ENCODE data around the gene FAM228A.
A peak's percentile ranks its signal among the peaks of the same experiment; 100 is the strongest.
"Not testable (repeated sequence)": the region's sequence is repeated elsewhere in the genome, so short reads cannot be mapped to it uniquely, and the experiment has no call there.

Gene FAM228A

DNA sequence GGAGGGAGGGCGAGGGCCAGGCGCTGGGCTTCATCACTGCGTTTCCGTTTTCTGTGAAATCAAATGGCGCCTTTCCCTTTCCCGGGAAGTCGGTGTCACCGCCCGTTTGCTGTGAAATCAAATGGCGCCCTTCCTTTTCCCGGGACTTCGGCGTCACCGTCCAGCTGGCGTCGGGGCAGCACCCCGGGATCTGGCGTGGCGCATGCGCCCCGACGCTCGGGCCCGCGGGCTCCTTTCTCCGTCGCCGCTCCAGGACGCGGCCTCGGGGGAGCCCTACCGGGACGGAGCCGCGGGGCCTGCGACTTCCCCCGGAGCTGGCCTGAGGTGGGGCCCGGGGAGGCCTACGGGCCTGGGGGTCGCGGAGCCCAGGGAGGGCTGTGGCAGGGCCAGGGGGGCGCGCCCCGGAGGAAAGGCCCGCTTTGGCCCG is at the start of gene FAM228A:
TSS of gene FAM228A (plus strand) at position 203 of the 427 bp plus-strand sequence. CDS start 428 bp downstream, outside the sequence.
- intact Hi-C loops (cut with DNase I), result no loop called here
- DNase-seq, result no peak

DNA sequence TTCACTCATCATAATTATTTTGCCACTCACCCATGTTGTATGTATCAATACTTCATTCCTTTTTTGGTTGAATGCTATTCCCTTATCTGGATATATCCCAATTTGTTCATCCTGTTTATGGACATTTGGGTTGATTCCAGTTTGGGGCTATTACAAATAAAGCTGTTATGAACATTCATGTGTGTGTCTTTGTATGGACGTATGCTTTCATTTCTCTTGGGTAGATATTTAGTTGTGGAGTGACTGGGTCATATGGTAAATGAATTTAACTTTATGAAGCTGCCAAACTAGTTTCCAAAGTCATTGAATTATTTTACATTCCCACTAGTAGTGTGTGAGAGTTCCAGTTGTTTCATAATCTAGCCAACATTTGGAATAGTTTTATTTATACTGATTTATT is 48.9 kb upstream of the FAM228A start:
- intact Hi-C loops (cut with DNase I), result loop anchor here (10.0 kb wide), 1 partner anchor 51 kb away; the partner anchor contains the start of gene SF3B6

DNA sequence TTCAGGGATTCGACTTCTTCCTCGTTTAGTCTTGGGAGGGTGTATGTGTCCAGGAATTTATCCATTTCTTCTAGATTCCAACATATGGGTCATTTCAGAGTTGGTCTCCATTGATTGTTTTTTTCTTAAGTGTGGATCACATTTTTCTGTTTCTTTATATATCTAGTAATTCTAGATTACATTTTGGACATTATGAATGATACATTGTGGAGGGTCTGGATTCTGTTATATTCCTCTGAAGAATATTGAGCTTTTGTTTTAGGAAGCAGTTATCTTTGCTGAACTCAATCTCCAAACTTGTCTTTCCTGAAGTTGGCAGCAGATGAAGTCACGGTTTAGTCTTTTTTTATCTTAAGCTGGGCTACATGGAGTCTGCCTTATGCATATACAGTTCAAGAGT is 42.3 kb upstream of the FAM228A start:
- intact Hi-C loops (cut with DNase I), result no loop called here
- DNase-seq, result no peak

More for the DNA sequence above, 48.9 kb upstream of the FAM228A start:
- DNase-seq, result no peak

DNA sequence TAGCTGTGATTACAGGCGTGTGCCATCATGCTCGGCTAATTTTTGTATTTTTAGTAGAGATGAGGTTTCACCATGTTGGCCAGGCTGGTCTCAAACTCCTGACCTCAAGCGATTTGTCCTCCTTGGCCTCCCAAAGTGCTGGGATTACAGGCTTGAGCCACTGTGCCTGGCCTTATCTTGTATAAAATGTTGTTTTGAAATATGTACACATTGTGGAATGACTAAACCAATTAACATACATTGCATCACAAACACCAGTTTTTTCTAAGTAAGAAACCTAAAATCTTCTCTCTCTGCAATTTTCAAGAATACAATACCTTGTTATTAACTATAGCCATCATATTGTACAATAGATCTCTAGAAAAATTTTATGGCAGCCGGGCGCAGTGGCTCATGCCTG is 34.5 kb upstream of the FAM228A start:
- intact Hi-C loops (cut with DNase I); DNase-seq: not testable (repeated sequence)

DNA sequence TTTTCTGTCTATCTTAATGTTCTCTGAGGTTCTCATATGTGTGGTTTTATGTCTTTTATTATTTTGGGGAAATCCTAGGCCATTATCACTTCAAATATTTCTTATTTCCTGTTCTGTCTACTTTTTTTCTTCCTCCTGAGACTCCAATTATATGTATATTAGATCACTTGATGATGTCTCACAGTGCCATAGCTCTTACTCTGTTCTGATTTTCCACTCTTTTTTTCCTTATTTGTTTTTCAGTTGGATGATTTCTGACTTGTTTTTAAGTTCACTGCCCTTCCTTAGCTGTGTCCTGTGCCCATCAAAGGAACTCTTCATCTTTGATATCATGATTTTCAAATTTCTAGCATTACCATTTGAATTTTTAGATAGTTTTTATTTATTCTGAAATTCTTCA is 27.5 kb upstream of the FAM228A start:
- intact Hi-C loops (cut with DNase I), result no loop called here
- no peak for DNase-seq

DNA sequence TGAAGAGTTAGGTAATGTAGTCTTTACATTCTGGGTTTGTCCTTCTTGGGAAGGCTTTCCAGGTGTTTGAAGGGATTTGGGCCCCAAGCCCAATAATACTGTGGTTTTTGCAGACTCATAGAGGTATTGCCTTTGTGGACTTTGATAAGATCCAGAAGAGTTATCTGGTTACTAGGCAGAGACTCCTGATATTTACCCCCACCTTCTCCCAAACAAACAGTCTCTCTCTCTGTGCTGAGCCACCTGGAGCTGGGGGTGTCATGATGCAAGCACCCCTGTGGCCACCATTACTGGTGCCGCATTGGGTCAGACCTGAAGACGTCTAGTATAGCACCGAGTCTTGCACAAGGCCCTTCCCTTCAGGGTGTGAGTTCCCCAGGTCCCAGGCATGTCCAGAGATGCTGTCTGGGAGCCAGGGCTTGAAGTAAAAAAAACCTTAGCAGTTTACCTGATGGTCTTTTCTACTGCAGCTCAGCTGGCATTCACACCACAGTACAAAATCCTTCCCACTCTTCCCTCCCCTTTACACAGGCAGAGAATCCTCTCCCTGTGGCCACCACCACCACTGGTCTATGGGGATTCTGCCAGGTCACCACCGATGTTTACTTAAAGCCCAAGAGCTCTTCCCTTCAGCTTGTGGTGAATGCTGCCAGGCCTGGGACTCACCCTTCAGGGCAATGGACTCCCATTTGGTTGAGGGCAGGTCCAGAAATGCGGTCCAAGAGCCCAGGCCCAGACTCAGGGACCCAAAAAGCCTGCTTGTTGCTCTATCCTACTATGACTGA is 22.2 kb upstream of the FAM228A start:
- DNase-seq, result no peak
- intact Hi-C loops (cut with DNase I), result no loop called here

DNA sequence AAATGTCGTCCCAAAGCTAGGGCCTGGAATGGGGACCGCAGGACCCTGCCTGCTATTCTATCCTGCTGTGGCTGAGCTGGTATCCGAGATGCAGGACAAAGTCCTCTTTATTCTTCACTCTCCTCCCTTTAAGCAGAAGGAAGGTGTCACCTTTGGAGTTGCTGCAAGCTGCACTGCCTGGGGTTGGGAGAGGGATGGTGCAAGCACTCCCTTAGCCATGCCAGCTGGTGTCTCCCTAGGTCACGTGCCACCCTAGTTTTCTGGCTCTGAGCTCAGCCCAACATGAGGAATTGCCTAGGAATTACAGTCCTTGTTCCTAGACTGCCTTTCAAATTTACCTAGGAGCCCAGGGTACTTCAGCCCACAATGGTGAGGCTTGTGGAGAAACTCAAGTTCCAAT is 21.4 kb upstream of the FAM228A start:
- intact Hi-C loops (cut with DNase I), result no loop called here
- DNase-seq, result peak in 7 of 42 donors; percentile 12 to 45 (median 23)

DNA sequence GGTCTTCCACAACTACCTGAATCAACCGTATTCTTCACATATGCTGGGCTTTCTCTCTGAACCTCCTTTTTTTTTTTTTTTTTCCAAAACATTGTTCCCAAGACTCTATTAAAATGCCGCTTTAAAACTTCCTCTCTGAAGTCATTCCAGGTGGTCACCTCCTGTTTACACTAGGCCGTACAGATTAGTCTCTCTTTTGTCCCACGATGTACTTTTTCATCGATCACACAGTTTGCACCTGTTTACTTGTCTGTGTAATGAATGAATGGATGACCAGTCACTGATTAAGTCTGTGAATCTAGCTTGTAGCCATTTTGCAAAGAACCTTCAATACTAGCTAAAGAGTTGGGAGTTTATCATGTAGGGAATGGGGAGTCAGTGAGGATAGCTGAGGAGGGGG is 16.7 kb upstream of the FAM228A start:
- DNase-seq, result no peak
- intact Hi-C loops (cut with DNase I), result no loop called here

DNA sequence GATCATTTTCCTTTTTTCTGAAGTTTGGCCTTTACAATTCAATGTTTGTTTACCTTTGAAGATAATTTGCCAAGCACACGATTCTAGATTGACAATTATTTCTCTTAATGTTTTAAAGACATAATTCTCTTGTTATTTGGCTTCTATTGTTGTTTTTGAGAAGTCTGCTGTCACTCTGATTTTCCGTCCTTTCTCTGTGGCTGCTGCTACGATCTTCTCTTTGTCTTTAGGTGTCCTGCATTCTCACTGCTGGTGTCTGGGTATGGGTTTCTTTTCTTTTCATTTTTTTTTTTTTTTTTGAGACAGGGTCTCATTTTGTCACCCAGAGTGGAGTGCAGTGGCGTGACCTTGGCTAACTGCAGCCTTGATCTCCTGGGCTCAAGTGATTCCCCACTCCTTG is 15.1 kb upstream of the FAM228A start:
- intact Hi-C loops (cut with DNase I), result no loop called here
- DNase-seq, result no peak

DNA sequence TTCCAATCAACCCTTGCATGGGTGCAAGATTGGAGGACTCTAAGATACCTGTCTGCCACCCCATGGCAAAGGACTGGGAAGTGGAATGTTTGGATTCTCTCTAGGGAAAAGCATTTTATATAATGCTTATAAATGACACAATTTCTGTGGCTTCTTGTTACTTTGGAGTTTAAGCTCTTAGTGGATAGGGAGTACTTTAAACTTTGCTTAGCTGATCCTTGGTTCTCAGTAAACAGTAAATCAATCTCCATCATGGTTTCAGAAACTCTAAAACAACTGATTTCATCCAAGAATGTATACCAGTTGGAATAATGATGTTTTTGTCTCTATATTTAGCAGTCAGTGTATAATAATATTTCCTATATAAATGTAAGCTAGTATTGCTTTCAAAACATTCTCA is 14.1 kb upstream of the FAM228A start:
- intact Hi-C loops (cut with DNase I), result no loop called here
- DNase-seq, result no peak

DNA sequence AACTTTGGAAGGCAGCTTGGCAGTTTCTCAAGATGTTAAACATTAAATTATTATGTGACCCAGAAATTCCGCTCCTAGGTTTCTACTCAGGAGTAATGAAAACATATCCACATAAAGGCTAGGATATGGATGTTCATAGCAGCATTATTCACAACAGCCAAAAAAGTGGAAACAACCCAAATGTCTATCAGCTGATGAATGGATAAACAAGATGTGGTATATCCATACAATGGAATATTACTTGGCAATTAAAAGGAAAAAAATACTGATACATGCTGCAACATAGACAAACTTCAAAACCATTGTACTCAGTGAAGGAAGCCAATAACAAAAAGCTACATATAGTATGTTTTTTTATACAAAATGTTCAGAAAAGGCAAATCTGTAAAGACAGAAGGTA is 12.4 kb upstream of the FAM228A start:
- DNase-seq, result no peak
- intact Hi-C loops (cut with DNase I), result no loop called here

DNA sequence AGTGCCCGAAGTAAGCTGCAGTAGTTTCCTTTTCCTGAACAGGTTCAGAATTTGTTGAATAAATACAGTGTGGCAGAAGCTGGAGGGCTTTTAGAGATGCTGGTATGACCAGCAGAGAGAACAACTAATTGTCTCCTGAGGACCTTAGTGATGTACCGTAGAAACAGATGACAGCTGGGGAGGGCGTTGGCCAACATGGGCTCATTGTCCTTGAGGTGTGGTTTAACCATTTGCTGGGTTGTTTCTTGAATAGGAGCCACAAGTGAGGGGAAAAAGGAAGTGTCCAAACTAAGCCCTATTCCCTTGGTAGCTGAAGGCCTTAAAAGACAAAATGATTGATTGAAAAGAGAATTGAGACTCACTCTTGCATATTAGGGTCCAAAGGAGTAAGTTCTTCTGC is 11.7 kb upstream of the FAM228A start:
- DNase-seq, result no peak
- intact Hi-C loops (cut with DNase I), result no loop called here

DNA sequence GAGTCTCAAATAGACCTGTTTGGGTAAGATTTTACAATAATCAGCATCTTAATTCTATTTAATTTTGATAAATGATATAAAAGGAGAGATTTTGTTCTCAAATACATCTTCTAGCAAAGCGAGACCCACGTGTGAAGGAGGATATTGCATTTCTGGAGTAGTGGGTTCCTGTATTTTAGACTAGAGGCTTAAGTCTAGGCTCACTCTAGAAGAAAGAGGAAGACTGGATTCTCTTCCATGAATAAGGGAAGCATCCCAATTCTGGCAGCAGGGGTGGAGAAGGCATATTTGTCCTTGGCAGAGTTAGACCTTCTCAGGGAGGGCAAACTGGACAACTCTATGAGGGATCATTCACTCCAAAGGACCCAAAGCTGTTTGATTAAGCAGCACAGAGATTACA is 11.3 kb upstream of the FAM228A start:
- intact Hi-C loops (cut with DNase I), result no loop called here
- no peak for DNase-seq

DNA sequence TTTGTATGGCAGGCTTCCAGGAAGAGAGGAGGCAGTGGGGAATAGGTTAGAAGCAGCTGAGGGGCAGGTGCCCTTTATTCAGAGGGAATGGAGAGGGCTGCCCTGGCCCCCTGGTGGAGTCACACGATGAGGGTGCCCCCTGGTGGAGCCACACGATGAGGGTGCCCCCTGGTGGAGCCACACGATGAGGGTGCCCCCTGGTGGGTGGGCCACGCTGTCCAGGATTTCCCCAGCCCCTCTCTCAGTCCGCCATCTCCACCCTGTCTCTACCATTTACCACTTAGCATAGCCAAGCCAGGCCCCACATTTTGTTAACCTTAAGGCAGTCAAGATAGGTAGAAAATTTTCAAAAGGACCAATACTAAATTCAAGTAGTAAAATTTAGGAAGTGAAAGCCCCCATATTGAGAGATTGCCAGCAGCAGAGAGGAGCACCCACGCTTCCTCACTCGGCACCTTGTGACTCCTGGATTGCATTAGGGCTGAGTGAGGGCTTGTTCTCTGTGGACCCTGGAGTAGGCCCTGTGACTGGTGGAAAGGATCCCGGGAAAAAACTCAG is 10.4 kb upstream of the FAM228A start:
- peak in 6 of 42 donors; percentile 9 to 28 (median 19) for DNase-seq
- intact Hi-C loops (cut with DNase I), result no loop called here

DNA sequence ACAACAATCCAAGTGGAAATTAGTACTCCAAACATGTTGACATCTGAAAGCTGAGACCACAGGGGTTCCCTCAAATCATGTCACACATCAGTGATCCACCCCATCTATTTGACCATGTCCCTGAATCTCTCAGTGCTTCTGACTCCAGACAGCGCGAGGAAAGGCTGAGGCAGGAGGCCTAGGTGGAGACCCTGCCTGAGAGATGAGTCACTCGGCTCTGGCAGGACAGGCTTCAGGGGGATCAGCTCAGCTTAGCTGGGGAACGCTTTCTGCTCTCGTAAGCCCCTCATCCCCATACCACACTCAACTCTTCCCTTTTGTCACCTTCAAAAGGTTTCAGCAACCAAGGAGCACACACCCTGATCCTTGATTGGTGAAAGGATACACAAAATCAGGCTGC is 5.8 kb upstream of the FAM228A start:
- DNase-seq, result no peak
- intact Hi-C loops (cut with DNase I), result no loop called here

DNA sequence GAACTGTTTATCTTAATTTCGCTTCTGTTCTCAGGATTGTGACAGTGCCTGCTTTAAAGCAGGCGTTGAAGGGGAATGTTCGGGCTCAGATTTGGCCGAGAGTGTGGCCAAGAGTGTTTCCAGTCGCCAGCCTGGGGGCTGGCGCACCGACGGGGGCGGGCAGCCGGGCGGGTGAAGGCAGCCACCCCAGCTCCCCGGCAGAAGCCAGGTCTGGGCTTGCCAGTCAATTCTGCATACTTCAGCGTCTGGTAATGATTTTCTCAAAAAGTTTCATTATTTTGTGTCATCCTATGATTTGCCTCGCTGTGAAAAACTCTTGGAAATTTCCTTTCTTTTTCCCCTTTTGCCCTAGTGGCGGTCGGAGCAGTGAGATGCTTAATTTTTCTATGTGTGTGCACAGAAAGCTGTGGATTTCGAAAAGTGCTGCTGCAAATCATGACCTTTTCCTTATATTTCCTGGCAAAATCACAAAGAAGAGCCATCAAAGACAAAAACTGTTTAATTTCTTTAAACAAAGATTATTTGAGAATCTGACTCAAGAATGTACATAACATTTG is 856 bp downstream of the FAM228A start:
- intact Hi-C loops (cut with DNase I), result no loop called here
- no peak for DNase-seq

DNA sequence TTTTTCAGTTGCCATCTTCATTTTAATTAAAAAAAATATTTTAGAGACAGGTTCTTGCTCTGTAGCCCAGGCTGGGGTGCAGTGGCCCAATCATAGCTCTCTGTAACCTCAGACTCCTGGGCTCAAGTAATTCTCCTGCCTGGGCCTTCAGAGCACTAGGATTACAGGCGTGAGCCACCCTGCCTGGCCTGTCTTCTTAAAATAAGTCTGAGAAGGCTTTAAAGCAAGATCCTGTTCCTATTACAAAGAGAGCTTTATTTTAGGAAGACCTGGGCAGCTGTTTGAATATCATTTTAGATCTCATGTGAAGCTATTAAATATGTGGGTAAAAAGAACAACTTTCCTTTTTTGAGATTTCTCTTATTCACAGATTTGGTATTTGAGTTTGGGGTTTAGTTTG is 1.5 kb downstream of the FAM228A start:
- no peak for DNase-seq
- intact Hi-C loops (cut with DNase I), result no loop called here

DNA sequence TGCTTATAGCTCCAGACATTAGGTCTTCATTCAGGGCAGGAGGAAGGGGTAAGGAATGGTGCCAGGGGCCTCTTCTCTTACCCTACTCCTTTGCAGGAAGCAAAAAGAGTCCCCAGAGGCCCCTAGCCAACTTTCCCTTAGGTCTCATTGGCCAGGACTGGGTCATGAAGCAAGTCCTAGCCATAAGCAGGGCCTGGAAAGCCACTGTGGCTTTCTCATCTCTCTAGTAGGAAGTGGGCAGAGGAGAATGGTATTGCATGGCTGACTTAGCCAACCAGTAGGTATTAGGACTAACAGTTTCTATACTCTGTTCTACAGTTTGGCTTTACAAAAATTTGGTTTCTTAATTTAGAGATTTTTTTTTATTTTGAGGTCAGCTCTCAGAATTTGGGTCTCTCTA is 4.8 kb downstream of the FAM228A start:
- DNase-seq, result no peak
- intact Hi-C loops (cut with DNase I), result no loop called here

DNA sequence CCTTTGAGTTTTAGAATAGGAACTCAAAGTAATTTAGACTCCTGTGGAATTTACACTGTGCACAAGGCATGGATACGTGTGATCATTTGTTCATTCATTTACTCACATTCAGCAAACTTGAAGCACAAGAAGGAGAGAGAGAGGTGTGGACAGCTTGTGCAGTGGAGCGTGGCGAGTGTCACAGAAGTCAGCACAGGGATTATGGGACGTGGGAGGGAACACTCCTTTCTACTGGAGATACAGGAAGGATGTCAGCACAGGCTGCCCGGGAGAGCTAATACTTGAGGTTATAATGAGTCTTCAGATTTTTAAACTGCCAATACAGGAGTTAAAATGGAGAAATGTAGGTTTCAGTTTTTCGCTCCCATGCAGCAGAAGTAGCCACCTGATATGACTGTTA is 7.0 kb downstream of the FAM228A start:
- no peak for DNase-seq
- intact Hi-C loops (cut with DNase I), result no loop called here

DNA sequence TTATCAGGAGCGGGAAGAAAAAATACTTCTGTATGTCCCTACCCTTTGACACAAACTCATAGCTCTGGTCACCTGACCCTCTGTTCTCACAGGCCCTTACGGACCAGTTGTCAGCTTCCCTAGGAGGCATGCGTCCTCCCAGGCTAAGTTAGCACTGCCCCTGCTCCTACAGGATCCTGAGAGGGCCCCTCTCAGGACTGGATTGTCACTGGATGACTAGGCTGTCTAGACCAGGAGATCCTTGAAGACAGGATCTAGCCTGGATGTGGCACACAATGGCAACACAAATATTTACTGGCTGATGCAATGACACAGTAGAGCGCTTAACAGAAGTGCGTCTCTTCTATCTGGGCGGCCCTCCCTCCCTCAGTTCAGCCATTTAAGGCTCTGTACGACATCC is 7.7 kb downstream of the FAM228A start:
- intact Hi-C loops (cut with DNase I), result no loop called here
- no peak for DNase-seq

All from head of caudate nucleus (tissue), 42 donors.